ENCODE data around the gene OBSL1.

Gene OBSL1

DNA sequence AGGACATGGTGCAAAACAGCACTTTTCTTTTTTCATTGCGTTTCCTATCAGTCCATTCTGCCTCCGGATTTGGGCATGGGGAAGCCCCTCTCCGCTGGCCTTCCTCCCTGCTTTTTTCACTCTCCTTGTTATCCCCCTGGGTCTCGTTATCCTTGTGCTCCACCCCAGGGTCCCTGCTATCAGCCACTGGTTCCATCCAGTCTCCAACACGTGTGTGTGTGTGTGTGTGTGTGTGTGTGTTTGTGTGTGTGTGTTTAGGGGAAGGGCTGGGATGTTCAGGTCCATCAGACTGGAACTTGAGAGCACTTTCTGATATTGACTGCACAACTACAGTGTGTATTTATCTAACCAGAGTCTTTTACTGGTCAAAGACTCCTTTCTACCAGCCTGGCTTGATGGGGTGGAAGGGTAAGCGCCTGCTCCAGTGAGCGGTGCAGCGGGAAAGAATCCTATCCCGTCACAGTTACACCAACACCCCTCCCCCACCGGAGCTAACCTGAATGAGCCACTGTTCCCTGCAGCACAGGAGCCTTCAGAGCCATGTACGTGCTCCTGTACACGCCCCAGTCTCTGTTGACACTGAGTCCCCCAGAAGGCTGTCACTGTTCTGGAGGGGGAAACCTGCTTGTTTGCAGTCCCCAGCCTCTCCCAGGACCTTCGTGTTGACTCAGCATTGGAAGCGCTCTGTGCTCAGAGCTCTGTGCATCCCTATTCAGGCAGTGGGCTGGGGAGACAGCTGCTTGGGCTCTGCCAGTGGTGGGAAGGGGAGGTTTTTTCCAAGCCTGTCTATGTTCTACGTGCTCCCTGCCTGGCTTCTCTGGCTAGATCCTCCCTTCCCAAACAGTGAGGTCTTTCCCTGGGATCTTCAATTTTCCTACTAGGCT lies 5.4 kb upstream of the OBSL1 start:
- no peak overlapping the region for H3K27ac ChIP-seq
- TF ChIP-seq ZFX (IDR thresholded peaks at IDR 0.05; ENCODE audit: borderline replicate concordance), result no peak
- TF ChIP-seq, protein P1, sequence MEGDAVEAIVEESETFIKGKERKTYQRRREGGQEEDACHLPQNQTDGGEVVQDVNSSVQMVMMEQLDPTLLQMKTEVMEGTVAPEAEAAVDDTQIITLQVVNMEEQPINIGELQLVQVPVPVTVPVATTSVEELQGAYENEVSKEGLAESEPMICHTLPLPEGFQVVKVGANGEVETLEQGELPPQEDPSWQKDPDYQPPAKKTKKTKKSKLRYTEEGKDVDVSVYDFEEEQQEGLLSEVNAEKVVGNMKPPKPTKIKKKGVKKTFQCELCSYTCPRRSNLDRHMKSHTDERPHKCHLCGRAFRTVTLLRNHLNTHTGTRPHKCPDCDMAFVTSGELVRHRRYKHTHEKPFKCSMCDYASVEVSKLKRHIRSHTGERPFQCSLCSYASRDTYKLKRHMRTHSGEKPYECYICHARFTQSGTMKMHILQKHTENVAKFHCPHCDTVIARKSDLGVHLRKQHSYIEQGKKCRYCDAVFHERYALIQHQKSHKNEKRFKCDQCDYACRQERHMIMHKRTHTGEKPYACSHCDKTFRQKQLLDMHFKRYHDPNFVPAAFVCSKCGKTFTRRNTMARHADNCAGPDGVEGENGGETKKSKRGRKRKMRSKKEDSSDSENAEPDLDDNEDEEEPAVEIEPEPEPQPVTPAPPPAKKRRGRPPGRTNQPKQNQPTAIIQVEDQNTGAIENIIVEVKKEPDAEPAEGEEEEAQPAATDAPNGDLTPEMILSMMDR (IDR thresholded peaks at IDR 0.05), result no peak

DNA sequence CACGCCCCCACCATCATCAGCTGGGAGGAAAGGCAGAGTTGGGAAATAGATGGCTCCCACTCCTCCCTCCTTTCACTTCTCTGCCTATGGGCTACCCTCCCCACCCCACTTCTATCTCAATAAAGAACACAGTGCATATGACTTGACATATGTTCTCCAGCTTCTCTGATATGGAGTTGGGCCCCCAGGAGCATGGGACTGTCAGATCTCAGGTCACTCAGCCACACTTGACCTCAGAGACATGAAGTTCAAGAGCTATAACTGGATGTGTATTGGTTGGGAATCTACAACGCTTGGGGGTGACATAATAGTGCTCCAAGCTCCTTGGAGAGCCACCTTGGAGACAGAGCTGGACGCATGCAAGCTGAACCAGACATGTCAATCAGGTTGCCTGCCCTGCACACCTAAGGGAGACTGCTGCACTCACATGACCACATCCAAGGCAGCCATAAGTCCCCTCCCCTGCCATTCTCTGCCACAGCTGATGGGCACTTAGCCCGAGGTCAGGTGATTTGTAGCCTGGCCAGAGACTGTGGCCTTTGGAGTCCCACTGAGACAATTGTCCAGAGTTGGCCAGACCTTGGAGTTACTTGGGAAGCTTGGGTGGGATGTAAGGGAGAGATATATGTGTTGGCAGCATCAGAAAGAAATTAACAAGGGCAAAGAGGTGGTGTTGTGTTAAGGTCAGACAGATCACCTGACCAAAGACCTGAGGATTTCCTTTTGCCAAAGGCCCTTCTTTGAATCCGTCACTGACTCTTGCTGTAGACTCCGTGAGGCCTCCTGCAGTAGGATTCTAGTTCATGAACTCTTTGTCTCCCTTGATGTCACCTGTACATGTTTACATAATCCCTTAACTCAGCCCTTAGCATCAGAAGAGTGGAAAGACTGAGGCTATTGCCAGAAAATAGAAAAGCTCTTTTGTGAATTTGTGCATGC lies 4.5 kb upstream of the OBSL1 start:
- no peak overlapping the region for H3K27ac ChIP-seq
- TF ChIP-seq, protein P1 (IDR thresholded peaks at IDR 0.05), result no peak
- no peak for TF ChIP-seq ZFX (IDR thresholded peaks at IDR 0.05; ENCODE audit: borderline replicate concordance)

DNA sequence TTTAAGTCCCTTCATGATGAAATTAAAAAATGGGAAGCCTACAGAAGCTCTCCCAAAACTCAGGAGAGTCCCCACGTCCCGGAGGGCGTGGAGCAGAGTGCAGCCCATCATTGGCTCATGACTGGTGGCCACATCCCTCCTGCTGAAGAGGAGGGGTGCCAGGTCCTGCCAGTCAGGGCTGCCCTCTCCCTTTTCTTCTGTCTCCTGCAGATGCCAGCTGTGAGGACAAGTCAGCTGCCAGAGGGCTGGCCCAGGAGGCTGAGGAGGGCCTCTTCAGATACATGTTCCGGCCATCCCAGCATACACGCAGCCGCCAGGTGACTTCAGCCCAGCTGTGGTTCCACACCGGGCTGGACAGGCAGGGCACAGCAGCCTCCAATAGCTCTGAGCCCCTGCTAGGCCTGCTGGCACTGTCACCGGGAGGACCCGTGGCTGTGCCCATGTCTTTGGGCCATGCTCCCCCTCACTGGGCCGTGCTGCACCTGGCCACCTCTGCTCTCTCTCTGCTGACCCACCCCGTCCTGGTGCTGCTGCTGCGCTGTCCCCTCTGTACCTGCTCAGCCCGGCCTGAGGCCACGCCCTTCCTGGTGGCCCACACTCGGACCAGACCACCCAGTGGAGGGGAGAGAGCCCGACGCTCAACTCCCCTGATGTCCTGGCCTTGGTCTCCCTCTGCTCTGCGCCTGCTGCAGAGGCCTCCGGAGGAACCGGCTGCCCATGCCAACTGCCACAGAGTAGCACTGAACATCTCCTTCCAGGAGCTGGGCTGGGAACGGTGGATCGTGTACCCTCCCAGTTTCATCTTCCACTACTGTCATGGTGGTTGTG lies 3.4 kb upstream of the OBSL1 start:
- TF ChIP-seq, protein P1 (IDR thresholded peaks at IDR 0.05), result no peak
- TF ChIP-seq ZFX (IDR thresholded peaks at IDR 0.05; ENCODE audit: borderline replicate concordance), result no peak
- no peak overlapping the region for H3K27ac ChIP-seq

DNA sequence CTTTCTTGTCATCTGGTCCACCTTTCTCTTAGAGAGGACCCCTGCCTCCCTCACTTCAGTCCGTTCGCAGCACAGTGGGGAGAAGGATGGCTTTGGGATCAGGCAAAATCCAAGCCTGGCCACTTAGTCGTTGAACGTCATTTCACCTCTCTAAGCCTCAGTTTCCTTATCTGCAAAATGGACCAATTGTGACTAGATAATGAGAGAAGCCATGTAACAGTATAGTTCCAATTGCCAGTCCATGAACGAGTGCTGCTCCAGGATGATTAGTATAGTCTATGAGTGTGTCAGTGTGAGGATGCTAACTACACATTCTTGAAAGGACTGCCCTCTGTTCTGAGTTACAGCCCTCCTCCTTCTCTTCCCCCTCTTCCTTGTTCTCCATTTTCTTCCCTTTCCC lies 1.8 kb upstream of the OBSL1 start:
- no peak overlapping the region for H3K27ac ChIP-seq
- no peak for TF ChIP-seq ZFX (IDR thresholded peaks at IDR 0.05; ENCODE audit: borderline replicate concordance)
- TF ChIP-seq, protein P1 (IDR thresholded peaks at IDR 0.05), result no peak

DNA sequence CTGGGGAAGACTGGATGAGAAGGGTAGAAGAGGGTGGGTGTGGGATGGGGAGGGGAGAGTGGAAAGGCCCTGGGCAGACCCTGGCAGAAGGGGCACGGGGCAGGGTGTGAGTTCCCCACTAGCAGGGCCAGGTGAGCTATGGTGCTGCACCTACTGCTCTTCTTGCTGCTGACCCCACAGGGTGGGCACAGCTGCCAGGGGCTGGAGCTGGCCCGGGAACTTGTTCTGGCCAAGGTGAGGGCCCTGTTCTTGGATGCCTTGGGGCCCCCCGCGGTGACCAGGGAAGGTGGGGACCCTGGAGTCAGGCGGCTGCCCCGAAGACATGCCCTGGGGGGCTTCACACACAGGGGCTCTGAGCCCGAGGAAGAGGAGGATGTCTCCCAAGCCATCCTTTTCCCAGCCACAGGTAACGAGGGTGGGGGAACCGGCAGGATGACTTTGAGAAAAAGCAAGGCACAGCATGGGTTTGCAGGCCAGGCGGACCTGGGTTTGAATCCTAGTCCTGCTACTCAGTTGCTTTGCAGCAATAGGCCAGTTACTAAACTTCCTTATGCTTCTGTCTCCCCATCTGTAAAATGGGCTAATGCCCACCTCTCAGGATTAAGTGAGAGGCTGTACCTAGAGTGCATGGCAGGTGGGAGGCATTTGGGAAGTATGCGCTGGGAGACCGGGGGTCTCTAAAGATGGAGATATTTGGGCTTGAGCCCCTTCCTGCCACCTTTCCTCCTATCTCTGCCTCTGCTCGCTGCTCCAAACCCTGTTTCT lies 1.1 kb upstream of the OBSL1 start, which contains the start of gene INHA:
TSS of gene INHA (plus strand) at position 74 of the 765 bp plus-strand sequence. CDS start at position 139, 65 bp downstream.
- H3K27ac ChIP-seq, result peak within 1 kb of the TSS; percentile 32; the same call in 1 of the 2 replicates
- TF ChIP-seq, protein P1 (IDR thresholded peaks at IDR 0.05), result no peak
- TF ChIP-seq ZFX (IDR thresholded peaks at IDR 0.05; ENCODE audit: borderline replicate concordance), result no peak

DNA sequence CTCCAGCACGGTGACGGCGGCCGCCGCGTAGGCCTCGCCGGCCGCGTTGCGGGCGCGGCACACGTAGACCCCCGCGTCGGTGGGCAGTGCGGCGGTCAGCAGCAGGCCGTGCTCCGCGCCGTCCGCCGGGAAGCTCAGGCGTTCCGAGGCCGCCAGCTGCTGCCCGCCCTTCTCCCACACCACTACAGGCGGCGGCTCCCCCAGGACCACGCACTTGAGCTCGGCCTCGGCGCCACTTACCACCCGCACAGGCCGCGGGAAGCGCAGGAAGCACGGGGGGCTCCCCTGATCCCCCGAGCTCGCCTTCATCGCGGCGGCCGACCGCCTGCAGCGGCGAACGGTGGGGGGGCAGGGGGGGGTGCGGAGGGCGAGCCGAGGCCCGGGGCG lies 422 bp downstream of the OBSL1 start:
- H3K27ac ChIP-seq, result peak overlapping the region; percentile 32; the same call in 1 of the 2 replicates
- TF ChIP-seq, protein P1 (IDR thresholded peaks at IDR 0.05), result no peak
- no peak for TF ChIP-seq ZFX (IDR thresholded peaks at IDR 0.05; ENCODE audit: borderline replicate concordance)
